AG10803 (cell line): ENCODE results near the gene FOXC2.
A peak's percentile ranks its signal among the peaks of the same experiment; 100 is the strongest.

ENCODE experiments used
- DNase-seq: peaks from one replicate; pipeline ENCODE4 v3.0.0; 2010; ENCODE audit warnings: low read depth
- H3K4me3 ChIP-seq: 2 replicates; pipeline ENCODE4 v1.5.1; 2011; ENCODE audit warnings: mild to moderate bottlenecking, low read length, control low read depth
- CTCF ChIP-seq: conservative IDR thresholded peaks from 2 replicates; pipeline ENCODE4 v1.5.1; 2011; ENCODE audit warnings: mild to moderate bottlenecking, low read length, control low read depth, inconsistent platforms

FOXC2 gene

GRCh38 chr16:86593913-86594620, 27.4 kb downstream of the FOXC2 start:
- no peak overlapping the region for H3K4me3 ChIP-seq
- TF ChIP-seq CTCF = no peak
- no peak for DNase-seq

GRCh38 chr16:86594721-86595120, 28.1 kb downstream of the FOXC2 start:
- DNase-seq = no peak
- H3K4me3 ChIP-seq = no peak overlapping the region
- no peak for TF ChIP-seq CTCF

GRCh38 chr16:86595983-86596605, 29.5 kb downstream of the FOXC2 start:
- TF ChIP-seq CTCF = no peak
- H3K4me3 ChIP-seq = no peak overlapping the region
- DNase-seq = no peak

- no peak overlapping the region for H3K4me3 ChIP-seq
- DNase-seq = no peak
- TF ChIP-seq CTCF = no peak
These were observed 30.7 kb downstream of the FOXC2 start for GRCh38 chr16:86597126-86597879.

- H3K4me3 ChIP-seq = no peak overlapping the region
- no peak for TF ChIP-seq CTCF
- peak; percentile 67 for DNase-seq
These were observed 31.4 kb downstream of the FOXC2 start for GRCh38 chr16:86597880-86598606.

GRCh38 chr16:86598607-86599565, 32.3 kb downstream of the FOXC2 start:
- no peak overlapping the region for H3K4me3 ChIP-seq
- peak; percentile 73 for DNase-seq
- TF ChIP-seq CTCF = no peak
